ES-I3 (cell line): Measurements from ENCODE around the gene CPZ.
A peak's percentile ranks its signal among the peaks of the same experiment; 100 is the strongest.

Experiments used
- H3K36me3 ChIP-seq: 2 replicates; pipeline ENCODE4 v1.6.1; 2013; ENCODE audit warnings: mild to moderate bottlenecking, low read length, control low read depth, moderate library complexity; ENCODE audit not compliant: insufficient read depth
- H3K4me1 ChIP-seq: 2 replicates; pipeline ENCODE4 v1.6.1; 2013; ENCODE audit warnings: mild to moderate bottlenecking, control low read depth, low read length; ENCODE audit not compliant: insufficient read depth
- H3K9ac ChIP-seq: 2 replicates; pipeline ENCODE4 v1.6.1; 2013; ENCODE audit warnings: low read depth, mild to moderate bottlenecking, low read length, moderate library complexity
- H3K9me3 ChIP-seq: 2 replicates; pipeline ENCODE4 v1.6.1; 2013; ENCODE audit warnings: mild to moderate bottlenecking, low read length, moderate library complexity; ENCODE audit not compliant: control insufficient read depth, insufficient read depth

The CPZ gene

DNA sequence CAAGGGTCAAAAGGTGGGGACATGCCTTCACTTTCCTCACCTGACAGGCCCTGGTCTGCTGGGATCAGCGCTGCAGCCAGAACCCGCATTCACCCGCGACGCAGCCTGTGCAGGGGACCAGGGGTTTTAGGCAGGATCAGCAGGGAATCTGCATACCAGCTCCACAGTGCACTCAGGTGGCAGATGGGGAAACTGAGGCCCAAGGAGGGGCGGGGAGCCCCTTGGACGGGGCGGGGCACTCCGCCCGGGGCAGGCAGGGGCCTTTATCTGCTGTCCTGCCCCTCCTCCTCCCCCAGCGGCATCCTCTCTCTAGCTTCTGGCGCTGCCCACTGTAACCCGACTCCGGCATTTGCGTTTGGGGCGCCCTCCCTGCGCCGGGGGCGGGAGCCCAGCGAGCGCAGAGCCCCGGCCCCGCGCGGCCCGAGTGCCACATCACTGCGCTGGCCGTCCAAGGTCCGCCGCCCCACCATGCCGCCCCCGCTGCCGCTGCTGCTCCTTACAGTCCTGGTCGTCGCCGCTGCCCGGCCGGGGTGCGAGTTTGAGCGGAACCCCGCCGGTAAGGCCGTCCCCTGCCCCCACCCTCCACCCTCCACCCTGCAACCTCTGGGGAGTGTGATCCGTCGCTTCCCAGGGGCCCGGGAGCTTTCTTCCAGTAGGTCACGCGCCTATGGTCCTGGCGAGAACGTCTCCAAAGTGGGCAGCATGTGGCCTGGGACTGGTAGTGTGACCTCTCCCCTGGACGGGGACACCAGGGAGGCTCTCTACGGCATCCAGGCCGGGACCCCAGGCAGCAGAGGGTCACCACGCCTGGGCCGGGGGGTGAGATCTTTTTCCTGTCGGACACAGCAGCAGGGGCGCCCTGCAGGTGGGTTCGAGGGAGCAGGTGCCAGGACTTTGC lies at the start of gene CPZ:
CPZ (plus strand) TSS at position 400 of the 898 bp plus-strand sequence; CDS start at position 469, 69 bp downstream.
- no peaks in the 10 kb centered on the region for H3K9me3 ChIP-seq
- no peaks in the 10 kb centered on the region for H3K36me3 ChIP-seq
- peaks cover 21% of the 10 kb centered on the region; the same call in 1 of the 2 replicates for H3K4me1 ChIP-seq
- peak within 1 kb of the TSS; percentile 54; the same call in 1 of the 2 replicates for H3K9ac ChIP-seq

DNA sequence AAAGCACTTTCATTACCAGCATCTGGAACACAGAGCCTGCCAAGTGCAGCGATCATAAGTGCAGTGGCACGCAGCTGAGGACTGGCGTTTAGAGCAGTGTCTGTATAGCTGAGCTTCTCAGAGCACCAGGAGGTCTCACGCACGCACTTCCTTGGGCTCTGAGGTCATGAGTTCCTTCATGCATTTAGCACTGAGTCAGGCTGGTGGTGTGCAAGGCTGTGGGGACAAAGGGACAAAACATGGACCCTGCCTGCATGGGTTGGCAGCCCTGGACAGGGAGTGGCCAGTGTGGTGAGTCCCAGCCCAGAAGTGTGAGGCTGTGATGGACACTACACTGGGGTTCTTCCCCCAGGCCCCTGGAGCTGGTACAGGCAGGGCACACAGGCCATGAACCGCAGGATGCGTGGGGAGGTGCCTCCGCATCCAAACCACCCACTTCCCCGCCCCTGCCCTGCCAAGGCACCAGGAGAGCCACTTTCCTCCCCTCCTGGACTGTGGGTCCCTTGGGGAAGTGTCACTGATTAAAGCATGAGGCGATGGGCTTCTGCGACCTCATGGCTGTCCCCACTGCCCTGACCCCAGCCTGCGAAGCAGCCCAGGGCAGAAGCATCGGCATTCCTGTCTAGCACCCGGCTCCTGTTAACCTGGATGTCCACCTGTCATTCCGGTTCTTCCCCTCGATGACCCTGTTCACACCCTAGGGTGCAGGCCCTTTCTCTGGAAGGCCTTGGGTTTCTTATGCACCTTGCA lies 49.6 kb upstream of the CPZ start:
- H3K36me3 ChIP-seq, result no peaks in the 10 kb centered on the region
- H3K4me1 ChIP-seq, result no peaks in the 10 kb centered on the region; the same call in 1 of the 2 replicates
- H3K9ac ChIP-seq, result no peak overlapping the region
- H3K9me3 ChIP-seq, result no peaks in the 10 kb centered on the region

DNA sequence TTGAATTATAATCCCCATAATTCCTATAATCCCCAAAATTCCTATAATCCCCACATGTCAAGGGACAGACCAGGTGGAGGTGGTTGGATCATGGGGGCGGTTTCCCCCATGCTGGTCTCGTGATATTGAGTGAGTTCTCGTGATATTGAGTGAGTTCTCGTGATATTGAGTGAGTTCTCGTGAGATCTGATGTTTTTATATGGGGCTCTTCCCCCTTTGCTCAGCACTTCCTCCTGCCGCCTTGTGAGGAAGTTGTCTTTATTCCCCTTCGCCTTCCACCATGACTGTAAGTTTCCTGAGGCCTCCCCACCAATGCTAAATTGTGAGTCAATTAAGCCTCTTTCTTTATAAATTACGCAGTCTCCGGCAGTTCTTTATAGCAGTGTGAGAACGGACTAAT lies 48.9 kb upstream of the CPZ start:
- Histone ChIP-seq H3K9me3 (no peaks in the 10 kb centered on the region), H3K4me1 (no peaks in the 10 kb centered on the region; the same call in 1 of the 2 replicates), H3K9ac (no peak overlapping the region), H3K36me3 (no peaks in the 10 kb centered on the region)

DNA sequence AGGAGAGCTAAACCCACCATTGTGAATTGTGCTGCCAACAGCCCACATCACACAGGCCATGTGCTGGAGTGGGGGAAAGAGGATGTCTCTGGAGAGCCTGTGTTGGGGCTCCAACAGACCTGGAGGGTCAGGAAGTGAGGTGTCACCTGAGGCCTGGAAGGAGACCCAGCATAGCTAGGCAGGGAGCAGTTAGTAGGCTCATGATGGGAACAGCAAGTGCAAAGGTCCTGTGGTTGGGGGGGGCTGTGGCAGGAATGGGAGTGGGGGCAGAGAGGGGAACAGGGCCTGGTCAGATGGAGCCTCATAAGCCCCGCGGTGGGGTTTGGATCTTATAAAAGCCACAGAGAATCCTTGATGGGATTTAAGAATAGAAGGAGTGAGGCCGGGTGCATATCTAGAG lies 48.3 kb upstream of the CPZ start:
- H3K36me3 ChIP-seq, result no peaks in the 10 kb centered on the region
- H3K9me3 ChIP-seq, result no peaks in the 10 kb centered on the region
- H3K4me1 ChIP-seq, result no peaks in the 10 kb centered on the region; the same call in 1 of the 2 replicates
- H3K9ac ChIP-seq, result no peak overlapping the region

DNA sequence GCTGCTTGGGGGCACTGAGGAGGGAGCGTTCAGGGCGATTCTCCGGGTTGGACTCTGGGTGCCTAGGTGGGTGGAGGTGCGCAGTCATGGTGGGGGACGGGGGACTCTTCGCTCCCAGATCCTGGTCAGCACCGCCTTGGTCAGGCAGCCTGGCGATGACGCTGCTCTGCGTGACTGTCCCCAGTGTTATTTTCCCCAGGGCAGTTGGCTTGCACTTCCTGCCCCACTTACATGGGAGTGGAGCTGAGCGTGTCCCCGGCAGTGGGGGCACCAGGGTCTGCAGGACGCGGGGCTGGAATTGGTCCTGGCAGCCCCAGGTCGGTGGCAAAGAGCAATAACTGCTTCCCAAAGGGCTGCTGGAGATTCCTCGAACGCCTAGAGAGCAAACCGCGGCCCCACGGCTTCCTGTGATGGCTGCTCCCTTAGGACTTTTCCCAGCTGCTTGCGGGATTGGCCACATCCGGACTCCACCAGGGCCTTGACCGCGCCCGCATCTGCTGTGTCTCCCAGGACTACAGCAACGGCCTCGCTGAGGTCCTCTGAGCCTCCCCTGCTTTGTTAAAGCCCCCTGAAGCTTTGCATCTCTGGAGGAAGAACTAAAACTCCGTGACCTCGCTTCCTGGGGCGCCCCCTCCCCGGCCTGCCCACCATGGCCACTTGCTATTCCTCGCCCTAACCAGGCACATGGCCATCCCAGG lies 47.7 kb upstream of the CPZ start:
- Histone ChIP-seq H3K36me3 (no peaks in the 10 kb centered on the region), H3K9me3 (no peaks in the 10 kb centered on the region), H3K4me1 (no peaks in the 10 kb centered on the region; the same call in 1 of the 2 replicates), H3K9ac (no peak overlapping the region)

DNA sequence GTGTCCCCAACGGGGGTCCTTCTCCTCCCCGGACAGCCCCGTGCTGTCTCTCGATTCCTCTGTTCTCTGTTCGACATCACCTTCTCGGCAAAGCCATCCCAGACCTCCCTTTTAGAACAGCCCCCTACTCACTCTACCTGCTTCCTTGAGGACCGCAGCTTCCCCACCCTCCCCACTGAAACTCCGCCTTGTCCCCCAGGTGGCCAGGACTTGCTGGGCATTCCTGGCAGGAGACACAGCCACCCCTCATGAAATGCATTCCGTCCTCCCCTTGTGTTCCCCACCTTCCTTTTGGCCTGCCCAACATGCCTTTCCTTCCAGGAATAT lies 47.2 kb upstream of the CPZ start:
- no peaks in the 10 kb centered on the region; the same call in 1 of the 2 replicates for H3K4me1 ChIP-seq
- H3K36me3 ChIP-seq, result no peaks in the 10 kb centered on the region

DNA sequence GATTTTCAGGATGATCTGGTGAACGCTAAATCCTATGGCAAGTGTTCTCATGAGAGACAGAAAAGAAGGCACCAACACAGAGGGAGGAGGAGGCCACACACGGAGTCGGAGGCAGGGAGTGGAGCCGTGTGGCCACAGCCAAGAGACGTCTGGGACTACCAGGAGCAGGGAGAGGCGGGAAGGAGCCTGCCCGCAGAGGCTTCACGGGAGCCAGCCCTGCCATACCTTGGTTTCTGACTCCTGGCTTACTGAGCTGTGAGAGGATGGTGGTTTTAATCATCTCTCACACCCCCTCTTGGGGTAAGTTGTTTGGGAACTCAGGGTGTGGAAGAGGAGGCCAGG lies 45.8 kb upstream of the CPZ start:
- Histone ChIP-seq H3K36me3 (no peaks in the 10 kb centered on the region), H3K4me1 (no peaks in the 10 kb centered on the region; the same call in 1 of the 2 replicates), H3K9me3 (no peaks in the 10 kb centered on the region), H3K9ac (no peak overlapping the region)

More for the DNA sequence above, 47.2 kb upstream of the CPZ start:
- Histone ChIP-seq H3K9me3 (no peaks in the 10 kb centered on the region), H3K9ac (no peak overlapping the region)

DNA sequence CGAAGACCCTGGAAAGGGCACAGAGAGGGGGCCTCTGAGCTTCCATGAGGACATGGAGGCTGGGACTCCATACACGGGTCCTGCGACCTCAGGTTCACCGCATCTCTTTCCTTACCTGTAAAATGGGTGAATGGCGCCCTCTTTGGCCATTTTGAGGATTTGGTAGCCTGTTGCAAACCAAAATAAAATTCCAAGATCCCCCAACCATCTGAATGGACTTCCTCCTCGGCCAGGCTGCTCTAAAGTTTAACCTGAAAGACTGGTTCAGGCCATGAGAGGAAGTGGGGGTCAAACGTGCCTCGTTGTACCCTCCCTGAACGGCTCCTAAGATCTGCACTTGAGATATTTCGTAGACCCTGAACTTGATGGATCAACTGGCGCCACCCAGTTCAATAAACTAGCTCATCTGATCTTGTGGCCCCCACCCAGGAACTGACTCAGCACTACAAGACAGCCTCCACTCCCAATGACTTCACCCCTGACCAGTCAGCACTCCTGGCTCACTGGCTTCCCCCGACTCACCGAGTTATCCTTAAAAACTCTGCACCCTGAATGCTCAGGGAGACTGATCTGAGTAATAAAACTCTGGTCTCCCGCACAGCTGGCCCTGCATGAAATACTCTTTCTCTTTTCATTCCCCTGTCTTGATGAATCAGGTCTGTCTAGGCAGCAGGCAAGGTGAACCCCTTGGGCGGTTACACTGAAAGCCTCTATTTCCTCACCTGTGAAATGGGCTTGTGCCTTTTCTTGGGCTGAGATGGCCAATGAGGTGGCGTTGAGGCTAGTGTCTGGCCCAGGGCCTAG lies 45.3 kb upstream of the CPZ start:
- Histone ChIP-seq H3K9ac (no peak overlapping the region), H3K36me3 (no peaks in the 10 kb centered on the region), H3K9me3 (no peaks in the 10 kb centered on the region), H3K4me1 (no peaks in the 10 kb centered on the region; the same call in 1 of the 2 replicates)

DNA sequence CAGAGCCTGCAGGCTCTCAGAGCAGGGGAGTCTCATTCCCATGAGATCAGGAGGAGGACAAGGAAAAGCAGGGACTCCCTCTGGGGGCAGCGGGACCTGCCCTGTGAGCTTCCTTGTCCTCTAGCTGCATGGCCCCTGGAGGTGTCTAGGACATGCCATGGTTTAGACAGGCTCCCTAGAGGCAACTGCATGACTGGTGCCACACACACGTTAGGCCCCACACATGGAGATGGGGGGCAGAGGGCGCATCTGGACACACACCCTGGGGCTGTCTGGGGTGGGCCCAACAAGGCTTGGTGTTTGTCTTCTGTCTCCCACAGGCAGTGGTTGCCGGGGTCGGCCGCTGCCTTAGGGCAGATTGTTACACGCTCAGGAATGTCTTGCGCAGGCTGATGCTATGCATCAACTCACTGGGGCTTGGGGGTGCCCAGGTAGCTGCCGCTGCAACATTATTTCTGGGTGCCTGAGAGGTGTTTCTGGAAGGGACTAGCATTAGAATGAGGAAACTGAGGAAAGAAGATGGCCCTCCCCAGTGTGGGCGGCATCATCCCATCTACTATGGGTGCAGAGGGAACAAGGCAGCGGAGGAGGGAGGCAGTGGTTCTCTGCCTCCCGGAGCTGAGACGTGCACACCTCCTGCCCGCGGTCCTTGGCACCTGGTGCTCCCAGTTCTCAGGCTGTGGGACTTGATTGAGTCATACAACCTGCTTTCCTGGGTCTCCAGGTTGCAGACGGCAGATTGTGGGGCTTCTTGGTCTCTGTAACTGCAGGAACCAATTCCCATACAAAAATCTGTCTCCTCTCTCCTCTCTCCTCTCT lies 44.4 kb upstream of the CPZ start:
- H3K9ac ChIP-seq, result no peak overlapping the region
- no peaks in the 10 kb centered on the region; the same call in 1 of the 2 replicates for H3K4me1 ChIP-seq
- H3K36me3 ChIP-seq, result no peaks in the 10 kb centered on the region
- no peaks in the 10 kb centered on the region for H3K9me3 ChIP-seq

DNA sequence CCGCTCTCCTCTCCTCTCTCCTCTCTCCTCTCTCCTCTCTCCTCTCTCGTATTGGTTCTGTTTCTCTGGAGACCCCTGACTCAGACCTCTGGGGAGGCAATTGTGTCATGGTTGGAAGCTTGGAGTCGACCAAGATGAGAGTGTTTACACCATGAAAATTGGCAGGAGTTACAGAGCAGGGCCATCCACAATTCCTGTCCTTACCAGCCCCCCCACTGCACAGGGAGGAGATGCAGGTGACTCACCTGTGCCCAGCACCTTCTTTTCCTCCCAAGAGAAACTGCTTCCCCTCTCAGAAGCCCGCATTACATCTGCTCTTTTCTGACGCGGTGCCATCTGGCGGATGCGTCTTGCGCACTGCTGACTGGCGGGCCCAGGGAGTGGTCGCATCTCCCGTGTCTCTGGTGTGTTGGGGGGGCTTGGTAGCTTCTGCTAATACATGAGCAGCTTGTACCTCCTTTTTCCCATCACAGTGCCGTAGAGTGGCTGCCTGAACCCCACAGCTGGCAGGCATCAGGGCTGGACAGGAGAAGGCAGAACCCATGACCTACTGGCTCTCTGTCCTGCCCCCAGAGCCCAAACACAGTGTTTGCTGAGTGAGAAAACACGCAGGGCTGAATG lies 43.7 kb upstream of the CPZ start:
- Histone ChIP-seq H3K4me1 (no peaks in the 10 kb centered on the region; the same call in 1 of the 2 replicates), H3K9me3 (no peaks in the 10 kb centered on the region), H3K9ac (no peak overlapping the region)

DNA sequence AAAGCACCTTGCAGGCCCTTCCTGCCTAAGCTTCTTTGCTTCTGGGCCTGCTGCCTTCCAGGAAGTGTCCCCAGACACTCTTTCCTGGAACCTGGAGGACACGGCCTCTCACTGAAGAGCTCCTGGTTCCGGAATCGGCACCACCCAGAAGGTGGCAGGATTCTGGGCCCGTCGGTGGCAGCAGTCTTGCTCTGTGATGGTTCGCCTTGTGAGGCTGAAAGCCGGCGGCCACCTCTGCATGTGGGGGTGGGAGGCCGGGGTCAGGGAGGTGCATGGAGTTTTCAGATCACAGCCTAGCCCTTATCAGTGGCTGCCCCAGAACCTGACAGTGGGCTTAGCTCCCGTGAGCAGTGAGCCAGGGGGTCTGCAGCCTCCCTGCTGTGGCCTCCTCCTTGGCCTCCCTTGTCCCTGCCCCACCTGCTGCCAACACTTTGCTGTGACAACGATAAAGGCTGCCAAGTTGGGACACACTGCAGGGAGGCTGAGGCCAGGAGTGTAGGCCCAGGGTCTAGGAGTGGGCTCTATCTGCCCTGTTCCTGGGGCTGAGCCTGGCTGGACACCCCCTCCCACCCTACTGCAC lies 43.1 kb upstream of the CPZ start:
- Histone ChIP-seq H3K36me3 (no peaks in the 10 kb centered on the region), H3K4me1 (no peaks in the 10 kb centered on the region; the same call in 1 of the 2 replicates), H3K9me3 (no peaks in the 10 kb centered on the region), H3K9ac (no peak overlapping the region)

More for the DNA sequence above, 43.7 kb upstream of the CPZ start:
- no peaks in the 10 kb centered on the region for H3K36me3 ChIP-seq

DNA sequence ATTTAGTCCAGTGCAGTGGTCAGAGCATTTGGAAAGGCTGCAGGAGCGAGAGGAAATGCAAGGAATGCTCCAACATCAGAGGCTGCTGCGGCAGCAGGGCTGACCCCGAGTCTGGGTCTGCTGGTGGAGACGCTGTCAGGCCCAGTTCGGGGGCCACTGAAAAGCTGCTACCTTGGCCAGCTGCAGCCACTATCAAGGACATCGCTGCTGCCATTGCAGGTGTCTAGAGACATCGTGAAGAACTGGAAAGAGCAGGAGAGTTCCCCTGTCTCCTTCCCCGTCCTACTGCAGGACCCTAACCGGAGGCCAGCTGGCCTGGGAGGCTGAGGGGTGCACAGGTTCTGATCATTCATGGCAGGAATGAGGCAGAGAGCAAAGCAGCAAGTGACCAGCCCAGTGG lies 41.9 kb upstream of the CPZ start:
- Histone ChIP-seq H3K9me3 (no peaks in the 10 kb centered on the region), H3K9ac (no peak overlapping the region), H3K36me3 (no peaks in the 10 kb centered on the region), H3K4me1 (no peaks in the 10 kb centered on the region; the same call in 1 of the 2 replicates)
